ENCODE results near the gene GPM6B.

GRCh38 chrX:13755254-13755653, 61.6 kb downstream of the GPM6B start:
- TF ChIP-seq POLR2A (IDR thresholded peaks at IDR 0.05; ENCODE audit: low read length) (no peak), GATA1 (IDR thresholded peaks at IDR 0.05; ENCODE audit: low read depth, low read length) (no peak)
